BLaER1 (cell line): Measurements from ENCODE around the gene MAB21L1.
A peak's percentile ranks its signal among the peaks of the same experiment; 100 is the strongest.

Source experiments
- H3K27ac ChIP-seq: shearing (Covaris generic); formaldehyde crosslinking; 2 replicates; pipeline ENCODE4 v1.8.1; 2022
- H3K27me3 ChIP-seq: shearing (Covaris generic); formaldehyde crosslinking; 2 replicates; pipeline ENCODE4 v1.8.1; 2022
- H3K36me3 ChIP-seq: shearing (Covaris generic); formaldehyde crosslinking; 2 replicates; pipeline ENCODE4 v1.8.1; 2022
- H3K4me1 ChIP-seq: shearing (Covaris generic); formaldehyde crosslinking; 2 replicates; pipeline ENCODE4 v1.8.1; 2022
- H3K4me2 ChIP-seq: shearing (Covaris generic); formaldehyde crosslinking; 2 replicates; pipeline ENCODE4 v1.8.1; 2022
- H3K4me3 ChIP-seq: shearing (Covaris generic); formaldehyde crosslinking; 2 replicates; pipeline ENCODE4 v1.8.1; 2022
- H3K9ac ChIP-seq: shearing (Covaris generic); formaldehyde crosslinking; 2 replicates; pipeline ENCODE4 v1.8.1; 2022
- H3K9me3 ChIP-seq: shearing (Covaris generic); formaldehyde crosslinking; 2 replicates; pipeline ENCODE4 v1.8.1; 2022
- H4K20me1 ChIP-seq: shearing (Covaris generic); formaldehyde crosslinking; 2 replicates; pipeline ENCODE4 v1.8.1; 2022
- Cebpa-rat ChIP-seq: shearing (Covaris generic); IDR thresholded peaks from 2 replicates; pipeline ENCODE4 v1.8.1; 2022

Gene MAB21L1

DNA sequence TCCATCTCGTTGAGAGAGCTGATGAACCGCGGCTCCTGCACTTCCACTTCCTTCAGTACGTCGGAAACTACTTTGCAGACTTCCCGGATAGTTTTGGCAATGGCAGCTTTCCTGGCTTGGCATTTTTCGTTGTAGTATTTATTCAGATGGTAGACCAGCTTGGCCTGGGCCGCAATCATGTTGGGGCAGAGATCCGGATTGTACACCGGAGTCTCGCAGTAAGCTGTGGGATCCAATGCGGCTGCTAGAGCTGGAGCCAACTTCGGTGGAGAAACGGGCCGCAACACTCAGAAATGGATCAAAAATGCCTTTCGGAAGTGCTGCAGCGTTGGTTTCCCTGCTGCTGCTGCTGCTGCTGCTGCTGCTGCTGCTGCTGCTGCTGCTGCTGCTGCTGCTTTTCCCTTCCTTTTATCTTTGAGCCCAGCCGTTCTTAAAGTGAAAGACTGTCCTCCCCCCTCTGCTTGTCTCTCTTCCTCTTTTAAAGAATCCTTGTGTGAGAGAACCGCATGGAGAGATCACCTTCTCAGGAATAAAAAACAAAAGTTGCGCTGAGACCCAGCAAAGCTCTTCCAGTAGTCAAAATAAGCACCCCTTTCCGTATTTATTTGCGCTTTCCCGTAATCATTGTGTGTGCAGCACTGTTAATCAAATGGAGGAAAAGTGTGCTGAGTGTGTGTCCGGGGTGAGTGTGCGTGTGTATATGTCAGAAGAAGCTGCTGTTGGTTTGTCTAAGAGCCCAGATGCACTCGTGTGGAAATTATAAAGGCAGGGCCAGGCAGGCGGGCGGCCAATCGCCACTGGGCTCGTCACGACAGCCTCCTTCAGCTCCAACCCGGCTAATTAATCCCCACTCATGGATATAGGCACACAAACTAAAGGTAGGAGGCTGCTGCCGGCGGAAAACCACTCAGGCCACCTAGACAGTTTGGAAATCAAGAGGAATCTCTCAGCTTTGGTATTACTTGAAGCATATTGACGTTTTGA is at the start of gene MAB21L1:
Gene MAB21L1 (minus strand): TSS at position 730 of the 984 bp plus-strand sequence. CDS start 551 bp downstream, at position 179.
- Histone ChIP-seq H3K4me1 (peaks cover 35% of the 10 kb centered on the region), H3K4me2 (peak within 1 kb of the TSS; percentile 77), H3K27me3 (no peaks in the 10 kb centered on the region), H3K4me3 (peak within 1 kb of the TSS; percentile 56), H3K27ac (peak within 1 kb of the TSS; percentile 29; the same call in 1 of the 2 replicates), H4K20me1 (no peaks in the 10 kb centered on the region), H3K9ac (peak within 1 kb of the TSS; percentile 46), H3K9me3 (peaks cover 11% of the 10 kb centered on the region), H3K36me3 (no peaks in the 10 kb centered on the region)
- no peak for TF ChIP-seq Cebpa-rat

DNA sequence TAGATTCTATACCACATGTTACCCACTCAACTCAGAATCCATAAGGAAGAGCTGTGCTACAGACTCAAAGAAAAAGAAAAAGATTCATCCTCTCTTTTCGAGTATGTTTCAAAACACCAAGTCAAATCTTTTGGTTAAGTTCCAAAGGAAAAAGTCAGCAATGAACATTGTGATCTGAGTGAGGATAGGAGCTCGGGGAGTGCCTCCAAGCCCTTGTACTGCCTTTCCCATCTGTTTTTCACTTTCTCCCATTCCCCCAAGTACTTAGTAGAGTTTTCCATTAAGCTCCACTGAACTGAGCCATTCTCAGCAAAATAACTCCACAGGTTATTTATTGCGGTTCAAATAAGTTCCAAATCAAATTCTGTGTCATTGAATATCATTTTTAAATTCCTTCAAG is 47.7 kb upstream of the MAB21L1 start:
- Histone ChIP-seq H3K4me1 (no peaks in the 10 kb centered on the region), H3K9ac (no peak overlapping the region), H4K20me1 (no peaks in the 10 kb centered on the region), H3K4me2 (no peak overlapping the region), H3K27me3 (no peaks in the 10 kb centered on the region), H3K36me3 (no peaks in the 10 kb centered on the region), H3K27ac (no peak overlapping the region), H3K9me3 (no peaks in the 10 kb centered on the region), H3K4me3 (no peak overlapping the region)
- TF ChIP-seq Cebpa-rat = no peak

DNA sequence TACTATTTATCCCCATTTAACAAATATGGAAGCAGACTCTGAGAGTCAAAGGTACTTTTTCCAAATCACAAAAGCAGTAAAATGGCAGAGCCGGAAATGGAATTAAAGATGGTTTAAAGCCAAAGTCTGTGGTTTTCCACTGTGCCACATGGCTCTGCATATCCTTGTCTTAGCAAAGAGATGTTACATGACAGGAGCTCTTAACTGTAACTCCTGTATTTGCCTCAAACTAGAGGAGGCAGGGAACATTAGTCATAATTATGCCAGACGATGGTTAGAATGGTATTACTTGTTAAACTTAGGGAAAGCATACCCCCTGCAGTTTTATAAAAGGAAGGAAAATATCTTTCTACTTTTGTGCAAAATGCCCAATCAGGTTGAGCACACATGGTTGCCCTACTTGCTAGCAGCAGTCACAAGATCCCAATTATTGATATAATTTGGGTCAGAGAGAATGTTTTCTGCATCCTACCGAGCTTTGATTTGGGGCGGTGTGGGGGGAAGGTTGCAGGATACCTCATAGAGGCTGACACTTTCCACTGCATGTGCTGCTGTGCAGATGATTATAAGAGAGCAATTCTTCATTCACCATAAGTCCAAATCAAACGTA is 42.0 kb upstream of the MAB21L1 start:
- no peak overlapping the region for H3K9ac ChIP-seq
- no peaks in the 10 kb centered on the region for H3K36me3 ChIP-seq
- H3K4me2 ChIP-seq = no peak overlapping the region
- no peaks in the 10 kb centered on the region for H3K9me3 ChIP-seq
- no peaks in the 10 kb centered on the region for H4K20me1 ChIP-seq
- TF ChIP-seq Cebpa-rat = no peak
- no peak overlapping the region for H3K4me3 ChIP-seq
- no peaks in the 10 kb centered on the region for H3K27me3 ChIP-seq
- no peak overlapping the region for H3K27ac ChIP-seq
- H3K4me1 ChIP-seq = no peaks in the 10 kb centered on the region

DNA sequence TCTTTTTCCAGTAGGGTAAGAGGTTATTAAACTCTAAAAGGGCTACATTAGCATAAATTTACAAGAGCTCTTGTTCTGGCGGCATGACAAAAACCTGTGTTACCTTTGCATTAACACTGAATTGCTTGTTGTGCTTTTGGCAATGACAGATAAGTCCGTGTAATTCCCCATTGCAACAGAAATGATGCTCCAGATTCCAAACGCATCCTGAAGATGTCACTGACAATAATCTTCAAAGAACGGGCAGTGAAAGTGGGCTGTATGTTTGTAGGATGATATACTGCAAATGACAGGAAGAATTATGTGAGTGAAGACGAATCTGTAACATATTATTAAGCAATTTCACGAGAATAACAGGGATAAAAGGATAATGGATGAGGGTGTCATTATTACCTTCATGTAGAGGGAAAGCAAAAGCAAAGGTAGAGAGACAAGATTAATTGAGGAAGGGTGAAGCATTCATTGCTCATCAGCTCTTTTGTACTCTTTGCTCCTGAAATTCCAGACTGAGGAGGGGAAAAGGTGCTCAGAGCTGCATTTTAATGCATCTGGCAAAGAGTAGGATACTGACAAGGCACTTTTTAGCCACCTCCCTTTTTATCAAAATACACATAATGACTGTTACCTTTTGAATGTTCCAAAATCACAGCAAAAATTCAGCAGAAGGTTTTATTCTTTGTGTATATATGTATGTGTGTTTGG is 38.5 kb upstream of the MAB21L1 start:
- no peak overlapping the region for H3K27ac ChIP-seq
- no peaks in the 10 kb centered on the region for H4K20me1 ChIP-seq
- no peak overlapping the region for H3K9ac ChIP-seq
- H3K9me3 ChIP-seq = no peaks in the 10 kb centered on the region
- H3K27me3 ChIP-seq = no peaks in the 10 kb centered on the region
- H3K4me2 ChIP-seq = no peak overlapping the region
- no peaks in the 10 kb centered on the region for H3K36me3 ChIP-seq
- TF ChIP-seq Cebpa-rat = no peak
- no peak overlapping the region for H3K4me3 ChIP-seq
- no peaks in the 10 kb centered on the region for H3K4me1 ChIP-seq

DNA sequence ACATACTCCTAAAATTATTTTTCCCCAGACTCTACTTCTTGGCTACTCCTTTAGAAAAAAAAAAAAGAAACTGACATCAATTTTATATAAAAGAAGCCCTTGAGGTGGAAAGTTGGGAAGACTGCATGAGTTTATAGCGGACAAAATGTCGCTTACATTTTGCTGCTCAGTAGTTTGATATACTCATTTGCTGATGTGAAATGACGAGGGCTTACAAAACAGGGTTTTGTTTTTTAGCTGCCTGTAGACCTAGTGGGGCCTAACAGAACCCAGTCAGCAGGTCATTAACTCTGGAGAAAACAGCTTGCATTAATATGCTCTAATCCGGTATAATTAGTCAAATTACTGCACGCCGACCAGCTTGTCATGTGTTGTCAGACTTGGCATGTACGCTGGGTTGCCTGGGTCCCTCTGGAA is 37.6 kb upstream of the MAB21L1 start:
- Histone ChIP-seq H3K9me3 (no peaks in the 10 kb centered on the region), H3K4me1 (no peaks in the 10 kb centered on the region), H4K20me1 (no peaks in the 10 kb centered on the region), H3K4me2 (no peak overlapping the region), H3K9ac (no peak overlapping the region), H3K27ac (no peak overlapping the region), H3K27me3 (no peaks in the 10 kb centered on the region), H3K36me3 (no peaks in the 10 kb centered on the region), H3K4me3 (no peak overlapping the region)
- TF ChIP-seq Cebpa-rat = no peak

DNA sequence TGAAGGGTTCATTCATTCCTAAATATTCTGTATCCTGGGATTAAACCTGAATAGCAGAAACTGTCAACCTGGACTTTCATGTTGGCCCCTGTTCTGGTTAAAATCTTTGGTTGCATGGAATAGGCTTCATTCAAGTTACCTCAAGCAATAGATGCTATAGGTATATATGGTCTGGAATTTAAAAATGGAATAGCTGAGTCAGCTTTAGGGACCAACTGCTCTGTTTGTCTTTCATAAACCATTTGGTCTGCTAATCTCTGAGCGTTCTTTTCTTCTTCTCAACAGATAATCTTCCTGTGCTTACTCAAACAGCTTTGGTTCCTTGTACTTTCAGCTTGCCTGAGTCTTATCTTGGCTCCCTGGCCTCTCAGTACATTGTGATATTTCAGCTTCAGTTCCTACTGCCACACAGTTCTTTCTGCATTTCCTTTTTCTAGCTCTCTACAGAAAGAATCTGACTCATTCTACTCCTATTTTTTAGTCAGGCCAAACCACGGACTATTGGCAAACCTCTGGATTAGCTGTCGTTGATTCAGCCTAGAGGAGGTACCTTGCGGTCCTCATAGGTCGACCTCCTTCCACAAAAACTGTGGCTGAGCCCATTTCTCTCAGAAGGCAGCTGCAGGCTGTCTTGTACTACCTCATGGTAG is 35.9 kb upstream of the MAB21L1 start:
- H3K36me3 ChIP-seq = no peaks in the 10 kb centered on the region
- no peak for TF ChIP-seq Cebpa-rat
- no peak overlapping the region for H3K9ac ChIP-seq
- H3K4me2 ChIP-seq = no peak overlapping the region
- no peak overlapping the region for H3K27ac ChIP-seq
- H3K27me3 ChIP-seq = no peaks in the 10 kb centered on the region
- H4K20me1 ChIP-seq = no peaks in the 10 kb centered on the region
- no peaks in the 10 kb centered on the region for H3K9me3 ChIP-seq
- H3K4me3 ChIP-seq = no peak overlapping the region
- H3K4me1 ChIP-seq = no peaks in the 10 kb centered on the region

DNA sequence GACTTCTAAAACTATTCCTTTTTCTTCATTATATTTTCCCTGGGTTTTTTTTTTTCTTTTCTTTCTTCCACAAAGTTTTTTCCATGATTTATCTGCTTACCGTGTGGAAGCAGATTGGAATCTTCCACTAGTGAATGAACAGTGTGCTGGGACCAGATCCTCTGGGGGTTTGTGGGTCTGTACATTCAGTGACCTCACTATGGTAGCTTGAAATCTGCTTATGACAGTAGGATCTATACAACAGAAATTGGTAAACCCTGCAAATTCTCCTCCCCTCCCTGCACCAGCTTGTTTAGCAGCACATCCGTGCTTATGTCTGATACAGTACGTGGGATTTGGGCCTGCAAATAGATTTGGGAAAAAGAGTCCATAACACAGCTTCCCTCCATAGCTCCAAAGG is 26.0 kb upstream of the MAB21L1 start:
- no peak overlapping the region for H3K27ac ChIP-seq
- no peaks in the 10 kb centered on the region for H4K20me1 ChIP-seq
- TF ChIP-seq Cebpa-rat = no peak
- H3K9ac ChIP-seq = no peak overlapping the region
- no peaks in the 10 kb centered on the region for H3K36me3 ChIP-seq
- H3K4me1 ChIP-seq = no peaks in the 10 kb centered on the region
- no peak overlapping the region for H3K4me3 ChIP-seq
- no peaks in the 10 kb centered on the region for H3K27me3 ChIP-seq
- no peaks in the 10 kb centered on the region for H3K9me3 ChIP-seq
- H3K4me2 ChIP-seq = no peak overlapping the region

DNA sequence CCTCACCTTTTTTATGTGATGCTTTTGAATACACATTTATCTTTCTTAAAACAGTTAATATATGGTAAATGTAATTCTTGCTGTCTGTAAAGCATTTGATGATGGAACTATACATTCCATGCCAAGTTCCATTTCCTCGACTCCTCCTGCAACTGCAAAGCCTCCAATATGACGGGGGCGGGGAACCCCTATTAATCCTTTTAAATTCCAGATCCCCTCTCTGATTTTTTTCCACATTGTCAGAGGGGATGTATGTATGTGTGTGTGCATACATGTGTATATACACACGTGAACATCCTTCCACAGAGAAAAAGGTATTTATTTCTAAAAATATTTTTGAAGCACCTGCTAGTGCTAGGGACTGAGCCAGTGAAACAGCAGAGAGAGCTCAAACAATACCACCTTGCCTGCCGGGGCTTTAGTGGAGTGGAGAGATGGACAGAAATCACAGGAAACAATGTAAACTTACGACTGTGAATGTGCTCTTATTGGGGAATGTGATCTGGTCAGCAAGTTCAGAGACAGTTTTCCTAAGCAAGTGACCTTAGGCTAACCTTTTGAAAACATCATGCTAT is 25.3 kb upstream of the MAB21L1 start:
- TF ChIP-seq Cebpa-rat = no peak
- H3K36me3 ChIP-seq = no peaks in the 10 kb centered on the region
- H3K4me1 ChIP-seq = no peaks in the 10 kb centered on the region
- H4K20me1 ChIP-seq = no peaks in the 10 kb centered on the region
- no peak overlapping the region for H3K27ac ChIP-seq
- no peaks in the 10 kb centered on the region for H3K9me3 ChIP-seq
- no peaks in the 10 kb centered on the region for H3K27me3 ChIP-seq
- no peak overlapping the region for H3K4me2 ChIP-seq
- no peak overlapping the region for H3K9ac ChIP-seq
- H3K4me3 ChIP-seq = no peak overlapping the region

DNA sequence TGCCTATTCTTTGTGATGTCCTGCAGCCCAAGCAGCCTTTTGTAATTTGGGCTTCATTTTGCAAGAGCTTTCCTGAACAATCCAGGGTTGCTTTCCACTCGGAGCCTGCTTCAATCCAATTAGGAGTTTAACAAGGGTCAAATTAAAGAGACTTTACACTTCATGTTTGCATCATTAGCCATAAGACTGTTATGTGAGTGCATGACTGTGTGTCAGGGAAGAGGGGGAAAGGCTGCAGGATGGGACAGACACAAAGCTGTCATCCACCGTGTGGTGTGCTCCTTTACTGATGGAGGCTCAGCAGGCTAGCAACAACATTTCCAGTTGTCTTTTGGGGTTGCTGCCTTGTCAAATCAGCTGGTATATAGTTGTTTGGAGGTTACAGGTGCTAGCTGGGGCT is 23.7 kb upstream of the MAB21L1 start:
- Histone ChIP-seq H3K4me2 (no peak overlapping the region), H3K4me1 (no peaks in the 10 kb centered on the region), H3K9me3 (no peaks in the 10 kb centered on the region), H3K4me3 (no peak overlapping the region), H3K27ac (no peak overlapping the region), H3K36me3 (no peaks in the 10 kb centered on the region), H3K9ac (no peak overlapping the region), H3K27me3 (no peaks in the 10 kb centered on the region), H4K20me1 (no peaks in the 10 kb centered on the region)
- TF ChIP-seq Cebpa-rat = no peak
